Mesothelial cell of epicardium (in vitro differentiated cells): ENCODE data around the gene COL13A1. TPM values are rescaled to one million over a fixed set of nuclear protein-coding genes. Genes with fewer than 3 reads are reported as not detected.

ENCODE experiments used
- DNase-seq, 2 experiments: peaks; one replicate each; pipeline ENCODE4 v3.0.0; 2021; ENCODE audit warnings: low spot score in 2 of 2; ENCODE audit not compliant: unreplicated experiment in 2 of 2
- H3K27ac Mint-ChIP-seq: 2 replicates; pipeline ENCODE4 v1.8.0; 2021; ENCODE audit warnings: mixed read lengths
- H3K27me3 Mint-ChIP-seq: 2 replicates; pipeline ENCODE4 v1.8.0; 2021; ENCODE audit warnings: low read depth, mixed read lengths
- H3K36me3 Mint-ChIP-seq: 2 replicates; pipeline ENCODE4 v1.8.0; 2021; ENCODE audit warnings: mixed read lengths
- H3K4me1 Mint-ChIP-seq: 2 replicates; pipeline ENCODE4 v1.8.0; 2021; ENCODE audit warnings: mixed read lengths
- H3K4me3 Mint-ChIP-seq: 2 replicates; pipeline ENCODE4 v1.8.0; 2021; ENCODE audit warnings: mild to moderate bottlenecking, moderate library complexity, mixed read lengths
- H3K9me3 Mint-ChIP-seq: 2 replicates; pipeline ENCODE4 v1.8.0; 2021; ENCODE audit warnings: mixed read lengths
- CTCF ChIP-seq: fragments of 200-600 bp; sonication (generic); IDR thresholded peaks from one replicate; pipeline ENCODE4 v1.5.0; 2021; ENCODE audit warnings: antibody characterized with exemption; ENCODE audit not compliant: unreplicated experiment
- total RNA-seq: library from RNA; stranded (reverse); gene quantifications from 3 replicates; pipeline ENCODE4 v1.2.1, GENCODE V29; 2021

COL13A1 gene
- total RNA-seq, 1 donor from 2014 or later = 14.4 TPM

- Mint-ChIP-seq H3K27me3 (no peaks in the 10 kb centered on the region), H3K4me1 (peaks cover 2% of the 10 kb centered on the region), H3K36me3 (no peaks in the 10 kb centered on the region), H3K27ac (no peak overlapping the region), H3K4me3 (no peak overlapping the region), H3K9me3 (peaks cover 6% of the 10 kb centered on the region)
- DNase-seq = no peak
- no peak for TF ChIP-seq CTCF
Observed at GRCh38 chr10:69994262-69994661, 192.6 kb downstream of the COL13A1 start.

- no peaks in the 10 kb centered on the region for H3K27me3 Mint-ChIP-seq
- no peak for TF ChIP-seq CTCF
- H3K27ac Mint-ChIP-seq = no peak overlapping the region
- no peaks in the 10 kb centered on the region for H3K36me3 Mint-ChIP-seq
- H3K4me1 Mint-ChIP-seq = peaks cover 2% of the 10 kb centered on the region
- DNase-seq = no peak
- H3K9me3 Mint-ChIP-seq = peaks cover 6% of the 10 kb centered on the region
- no peak overlapping the region for H3K4me3 Mint-ChIP-seq
Observed at GRCh38 chr10:69996611-69997010, 194.9 kb downstream of the COL13A1 start.

- H3K4me3 Mint-ChIP-seq = no peak overlapping the region
- peaks cover 14% of the 10 kb centered on the region for H3K9me3 Mint-ChIP-seq
Observed at GRCh38 chr10:70000262-70000661, 198.6 kb downstream of the COL13A1 start.

GRCh38 chr10:70007116-70007820 lies 205.6 kb downstream of the COL13A1 start:
- Mint-ChIP-seq H3K27me3 (no peaks in the 10 kb centered on the region), H3K4me1 (peaks cover 22% of the 10 kb centered on the region), H3K4me3 (peak overlapping the region; percentile 34), H3K9me3 (peaks cover 36% of the 10 kb centered on the region), H3K36me3 (peaks cover 6% of the 10 kb centered on the region), H3K27ac (peak overlapping the region; percentile 84)
- TF ChIP-seq CTCF = no peak
- no peak for DNase-seq

More at GRCh38 chr10:70000262-70000661, 198.6 kb downstream of the COL13A1 start:
- TF ChIP-seq CTCF = no peak
- Mint-ChIP-seq H3K27me3 (no peaks in the 10 kb centered on the region), H3K27ac (no peak overlapping the region), H3K4me1 (peaks cover 2% of the 10 kb centered on the region), H3K36me3 (peaks cover 1% of the 10 kb centered on the region)
- no peak for DNase-seq

Other genes starting within 250 kb of the COL13A1 start
- gene NEUROG3, start 228.5 kb upstream of the COL13A1 start, total RNA-seq = not detected in 3 replicates
- gene FAM241B, start 171.7 kb upstream of the COL13A1 start, total RNA-seq = 19.2 to 20.9 TPM (median 20.1 TPM) in 3 replicates